GM21526 (cell line): ENCODE data around the gene DGKI.

ENCODE experiments used
- ATAC-seq: cut with Tn5 transposase; IDR thresholded peaks from one replicate; pipeline ENCODE4 v1.9.1; 2021; ENCODE audit warnings: moderate library complexity; ENCODE audit not compliant: unreplicated experiment, low FRiP score

DGKI gene

GRCh38 chr7:137664846-137665245 is 181.9 kb downstream of the DGKI start:
- no peak for ATAC-seq

- ATAC-seq, result no peak
Measured at GRCh38 chr7:137661634-137662033, 185.1 kb downstream of the DGKI start.

DNA sequence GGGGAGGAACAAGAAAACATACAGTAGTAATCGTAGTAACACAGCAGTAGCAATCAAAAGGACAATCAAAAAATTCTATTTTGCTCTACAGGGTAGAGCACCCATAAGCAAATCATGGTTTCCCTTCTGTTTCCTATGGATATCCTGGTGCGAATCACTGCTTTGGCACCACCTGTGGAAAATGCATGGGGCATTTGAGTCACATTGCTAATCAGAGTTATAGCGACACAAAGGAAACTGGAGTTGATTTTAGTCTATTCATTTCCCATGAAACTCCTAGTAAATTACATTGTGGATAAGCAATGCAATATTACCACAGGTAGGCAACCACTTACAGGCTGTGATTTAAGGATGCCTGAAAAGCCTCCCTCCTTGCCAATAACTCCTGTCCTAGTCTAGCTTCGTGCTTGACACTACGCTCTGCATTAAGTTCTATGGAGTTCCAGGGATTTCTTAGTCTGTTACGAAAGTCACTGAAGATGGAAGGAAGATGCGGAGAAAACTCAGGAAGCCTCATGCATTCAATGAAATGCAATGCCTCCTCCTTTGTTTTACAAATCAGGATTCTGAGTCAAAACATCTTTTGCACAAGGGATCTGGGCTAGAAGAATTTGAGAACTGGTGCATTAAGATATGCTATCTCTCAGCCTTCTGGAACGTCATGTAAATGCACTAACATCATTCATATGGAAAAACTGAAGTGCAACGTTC is 188.4 kb downstream of the DGKI start:
- ATAC-seq, result no peak

DNA sequence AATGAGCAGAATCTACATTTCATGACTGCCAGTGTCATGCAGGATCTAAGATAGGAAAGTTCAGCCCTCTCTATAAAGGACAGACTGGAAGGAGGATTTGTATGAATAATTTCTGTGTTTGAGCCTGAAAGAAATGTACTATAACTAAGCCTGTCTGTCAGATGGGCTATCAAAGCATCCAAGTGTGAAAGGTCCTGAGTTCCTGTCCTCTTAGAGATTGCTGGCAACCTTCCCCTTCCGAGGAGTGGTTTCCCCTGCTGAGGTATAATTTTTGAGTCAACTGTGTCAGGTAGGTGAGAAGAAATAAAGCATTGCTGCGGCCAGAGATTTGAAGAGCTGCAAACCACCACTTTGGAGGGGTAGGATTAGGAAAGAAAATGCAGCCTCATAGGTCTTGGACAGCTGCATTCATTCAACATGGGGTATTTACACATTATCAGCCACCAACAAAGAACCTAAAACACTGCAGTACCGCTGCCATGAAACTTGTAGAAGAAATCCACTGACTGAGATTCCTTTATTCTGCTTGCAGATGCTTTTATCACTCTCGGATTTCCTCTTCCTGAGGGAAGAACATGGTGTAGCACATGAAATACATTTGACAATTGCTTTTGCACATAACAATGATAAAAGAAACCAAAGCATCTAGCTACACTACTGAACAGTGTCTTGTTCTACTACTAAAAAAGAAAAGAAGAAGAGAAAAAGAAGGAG is 189.1 kb downstream of the DGKI start:
- ATAC-seq, result no peak

DNA sequence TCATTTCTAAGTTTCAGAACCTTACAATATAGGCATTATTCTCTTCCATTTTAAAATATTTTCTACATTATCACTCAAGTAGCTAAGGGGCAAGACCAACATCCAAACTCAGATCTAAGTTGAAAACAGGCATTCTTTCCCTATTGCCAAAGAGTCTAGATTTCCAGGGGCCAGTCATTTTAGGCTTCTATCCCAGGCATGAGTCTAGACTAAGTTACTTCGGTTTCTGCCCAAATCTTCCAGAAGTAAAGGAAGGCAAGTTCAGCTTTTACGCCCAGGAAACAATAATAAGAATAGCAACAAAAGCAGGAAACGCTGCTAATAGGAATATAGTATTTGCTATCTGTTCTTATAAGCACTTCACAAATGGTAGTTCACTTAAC is 189.9 kb downstream of the DGKI start:
- ATAC-seq, result no peak

DNA sequence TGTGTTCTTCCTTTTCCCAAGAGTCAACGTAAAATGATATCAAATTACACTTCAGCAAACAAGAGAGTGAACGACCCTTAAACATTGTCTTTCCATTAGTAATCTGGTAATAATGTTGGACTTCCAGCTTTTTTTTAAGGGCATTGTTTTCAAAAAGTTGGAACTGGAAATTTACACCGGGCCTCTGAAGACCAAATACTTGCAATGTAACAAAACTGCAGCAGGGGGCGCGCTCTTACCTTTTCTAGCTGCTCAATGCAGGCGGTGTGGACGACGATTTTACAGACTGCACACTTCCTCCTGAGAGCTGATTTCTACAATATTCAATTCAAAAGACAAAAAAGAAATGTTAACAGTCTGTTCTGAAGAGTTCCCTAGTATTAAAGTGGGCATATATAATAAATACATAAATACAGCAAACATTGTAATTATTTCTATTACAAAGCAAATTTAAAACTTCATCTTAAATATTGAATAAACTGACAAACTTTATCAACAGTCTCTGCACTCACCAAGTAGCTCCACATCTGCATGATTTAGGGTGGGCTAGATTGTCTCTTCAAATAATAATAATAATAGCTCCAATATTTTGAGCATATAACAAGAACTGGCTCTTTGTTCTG is 190.4 kb downstream of the DGKI start:
- ATAC-seq, result peak; percentile 91

DNA sequence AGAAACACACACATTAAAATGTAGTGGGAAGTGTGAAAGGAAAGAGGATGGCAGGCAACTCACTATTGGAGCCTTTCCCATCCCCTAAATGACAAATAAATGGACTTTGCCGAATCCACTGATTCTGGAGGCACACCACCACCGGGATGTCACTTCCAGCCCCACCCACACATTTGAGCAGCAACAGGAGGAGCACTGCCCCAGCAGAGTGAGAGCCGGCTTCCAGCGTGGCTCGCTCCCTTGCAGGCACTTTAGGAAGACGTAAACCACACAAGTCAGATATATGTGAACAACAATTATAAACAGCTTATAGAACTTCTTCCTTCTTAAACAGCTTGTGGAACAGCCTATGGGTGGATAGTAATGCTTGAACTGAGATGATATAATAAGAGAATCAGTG is 191.0 kb downstream of the DGKI start:
- no peak for ATAC-seq

- ATAC-seq, result no peak
Measured at GRCh38 chr7:137652721-137653120, 194.1 kb downstream of the DGKI start.

- ATAC-seq, result no peak
Measured at GRCh38 chr7:137647905-137648565, 198.7 kb downstream of the DGKI start.

- no peak for ATAC-seq
Measured at GRCh38 chr7:137642472-137642871, 204.3 kb downstream of the DGKI start.

DNA sequence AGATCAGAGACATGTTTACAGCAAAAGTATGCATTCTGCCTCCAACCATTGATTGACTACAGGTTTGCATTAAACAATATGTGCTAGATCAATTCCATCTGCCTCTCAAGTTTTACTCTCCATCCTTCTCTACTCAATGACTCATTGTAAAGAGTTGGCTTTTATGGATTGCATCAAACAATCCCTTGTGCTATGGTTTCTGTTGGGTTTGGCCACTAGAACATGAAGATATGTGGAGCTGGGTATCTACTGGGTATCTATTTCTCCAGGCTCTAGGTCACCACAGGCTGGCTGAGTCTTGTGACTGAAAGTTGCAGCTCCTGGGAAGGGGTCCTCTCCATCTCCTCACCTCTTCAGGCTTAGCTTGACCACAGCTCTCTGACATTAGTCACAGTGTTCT is 204.7 kb downstream of the DGKI start:
- ATAC-seq, result no peak

DNA sequence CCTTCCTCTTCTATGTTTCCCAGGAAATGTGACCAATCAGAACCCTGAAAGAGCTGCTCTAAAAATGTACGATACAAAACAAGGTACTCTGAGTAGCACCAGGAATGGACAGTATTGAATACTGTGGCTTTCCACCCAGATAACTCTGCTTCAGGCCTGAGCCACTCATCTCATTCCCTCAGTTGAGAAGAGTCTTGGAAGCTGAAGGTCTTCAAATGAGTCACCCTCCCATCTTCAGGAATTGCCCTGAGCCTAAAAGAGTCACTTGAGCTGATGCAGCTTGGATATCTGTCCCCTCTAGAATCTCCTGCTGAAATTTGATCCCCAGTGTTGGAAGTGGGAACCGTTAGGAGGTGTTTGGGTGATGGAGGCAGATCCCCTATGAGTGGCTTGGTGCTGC is 210.4 kb downstream of the DGKI start:
- ATAC-seq, result no peak

DNA sequence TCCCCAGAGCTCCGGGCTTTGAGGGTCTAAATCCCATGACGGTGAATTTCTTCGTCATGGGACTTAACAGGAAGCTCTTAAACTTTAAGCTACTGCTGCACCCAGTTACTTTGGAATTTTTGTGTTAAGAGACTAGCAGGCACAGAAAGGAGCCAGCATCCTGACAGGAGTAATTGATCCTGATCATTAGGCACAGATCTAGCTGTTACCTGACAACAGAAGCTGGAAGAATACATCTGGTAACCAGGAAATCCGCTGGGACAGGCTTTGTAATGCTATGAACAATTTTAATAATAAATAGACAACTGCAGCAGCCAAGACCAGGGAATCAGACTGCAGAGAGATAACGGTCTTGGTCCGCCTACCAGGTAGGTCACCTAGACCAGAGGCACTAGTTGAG is 210.9 kb downstream of the DGKI start:
- no peak for ATAC-seq

DNA sequence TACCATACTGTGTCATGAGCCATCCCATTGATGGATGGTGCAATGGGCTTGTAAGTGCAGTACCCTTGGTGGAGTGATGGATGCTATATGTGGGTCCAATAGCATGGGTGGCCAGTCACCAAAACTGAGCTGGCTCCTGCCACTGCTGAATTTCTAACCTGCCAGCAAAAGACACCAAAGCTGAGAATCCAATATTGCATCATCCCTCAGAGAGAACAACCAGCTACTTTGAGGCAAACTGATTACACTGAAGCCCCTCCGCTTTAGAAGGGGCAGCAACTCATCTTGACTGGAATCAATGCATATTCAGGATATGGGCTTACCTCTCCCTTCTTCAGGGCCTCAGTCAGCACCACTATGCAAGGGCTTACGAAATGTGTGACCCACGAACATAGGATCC is 211.6 kb downstream of the DGKI start:
- ATAC-seq, result no peak

GRCh38 chr7:137634356-137634755 is 212.4 kb downstream of the DGKI start:
- ATAC-seq, result no peak

DNA sequence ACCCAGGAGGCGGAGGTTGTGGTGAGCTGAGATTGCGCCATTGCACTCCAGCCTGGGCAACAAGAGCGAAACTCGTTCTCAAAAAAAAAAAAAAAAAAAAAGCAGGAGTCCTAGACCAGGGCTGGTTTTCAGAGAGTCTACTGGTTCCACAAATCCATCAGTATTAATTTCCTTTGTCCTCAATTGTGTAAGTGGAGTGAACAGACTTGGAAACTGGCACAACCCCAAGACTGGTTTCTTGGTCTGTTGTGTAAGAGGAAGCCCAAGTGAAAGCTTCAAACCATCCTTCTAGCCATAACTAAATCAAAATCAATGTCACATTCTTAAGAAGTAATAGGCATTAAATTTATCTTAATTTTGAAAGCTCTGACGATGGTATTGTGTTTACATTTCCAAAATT is 213.6 kb downstream of the DGKI start:
- no peak for ATAC-seq

DNA sequence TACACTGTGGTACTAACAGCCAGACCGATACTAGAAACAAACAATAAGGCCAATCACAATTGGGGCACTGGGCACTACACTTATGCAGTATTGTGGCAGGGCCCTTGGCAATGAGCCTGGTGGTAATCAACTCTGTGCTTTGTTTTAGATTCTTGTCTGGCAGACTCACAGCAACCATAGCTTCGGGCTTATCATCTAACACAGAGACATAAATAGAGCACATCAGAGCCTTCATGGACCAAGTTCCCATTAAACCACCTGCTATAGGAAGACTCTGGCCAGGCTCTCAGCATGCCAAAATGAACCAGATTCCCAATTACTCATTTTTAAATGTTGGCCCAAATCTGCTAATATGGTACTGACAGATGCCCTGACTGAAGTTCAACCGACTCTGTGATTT is 218.6 kb downstream of the DGKI start:
- no peak for ATAC-seq

GRCh38 chr7:137626469-137627067 is 220.2 kb downstream of the DGKI start:
- ATAC-seq, result peak; percentile 80

DNA sequence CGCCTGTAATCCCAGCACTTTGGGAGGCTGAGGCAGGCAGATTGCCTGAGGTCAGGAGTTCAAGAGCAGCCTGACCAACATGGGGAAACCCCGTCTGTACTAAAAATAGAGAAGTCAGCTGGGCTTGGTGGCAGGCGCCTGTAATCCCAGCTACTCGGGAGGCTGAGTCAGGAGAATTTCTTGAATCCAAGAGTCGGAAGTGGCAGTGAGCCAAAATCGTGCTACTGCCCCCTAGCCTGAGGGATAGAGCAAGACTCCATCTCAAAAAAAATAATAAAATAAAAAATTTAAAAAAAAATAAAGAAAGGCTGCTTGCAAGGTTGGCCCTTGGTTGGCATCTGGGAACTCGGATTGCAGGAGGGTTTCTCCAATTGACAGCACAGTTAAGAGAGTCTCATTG is 221.6 kb downstream of the DGKI start:
- no peak for ATAC-seq

GRCh38 chr7:137619181-137619580 is 227.6 kb downstream of the DGKI start:
- ATAC-seq, result no peak

GRCh38 chr7:137618748-137619147 is 228.0 kb downstream of the DGKI start:
- no peak for ATAC-seq
